ENCODE measurements around the gene DROSHA. TPM values are rescaled to one million over a fixed set of nuclear protein-coding genes. Genes with fewer than 3 reads are reported as not detected.

DROSHA gene
- polyA plus RNA-seq, 4 donors, result 24.0 to 51.6 (median 31.3) TPM

GRCh38 chr5:31417512-31417911 lies 114.4 kb downstream of the DROSHA start:
- no peak for FAIRE-seq
- no peak for DNase-seq
- WGBS, 3 donors, result 90 to 96% (median 94%) methylated on average over 5 of the region's 5 CpGs
- Histone ChIP-seq H3K36me3 (ENCODE audit: control insufficient read depth in 3 of 3, insufficient read depth in 2 of 3, low read depth in 1 of 3, low read length in 3 of 3) (peaks cover 6 to 30% (median 10%) of the 10 kb centered on the region in 3 donors), H3K4me3 (ENCODE audit: low read depth in 1 of 3, low read length in 3 of 3) (no peak overlapping the region), H3K9me3 (ENCODE audit: control insufficient read depth in 2 of 2, insufficient read depth in 1 of 2, low read depth in 1 of 2, low read length in 1 of 2) (no peaks in the 10 kb centered on the region), H3K27ac (ENCODE audit: low read depth in 1 of 3, low read length in 2 of 3) (no peak overlapping the region), H3K4me1 (ENCODE audit: control insufficient read depth in 3 of 3, insufficient read depth in 2 of 3, low read depth in 1 of 3, low read length in 2 of 3) (no peaks in the 10 kb centered on the region), H3K27me3 (ENCODE audit: control insufficient read depth in 3 of 3, insufficient read depth in 3 of 3, low read length in 3 of 3) (no peaks in the 10 kb centered on the region)

DNA sequence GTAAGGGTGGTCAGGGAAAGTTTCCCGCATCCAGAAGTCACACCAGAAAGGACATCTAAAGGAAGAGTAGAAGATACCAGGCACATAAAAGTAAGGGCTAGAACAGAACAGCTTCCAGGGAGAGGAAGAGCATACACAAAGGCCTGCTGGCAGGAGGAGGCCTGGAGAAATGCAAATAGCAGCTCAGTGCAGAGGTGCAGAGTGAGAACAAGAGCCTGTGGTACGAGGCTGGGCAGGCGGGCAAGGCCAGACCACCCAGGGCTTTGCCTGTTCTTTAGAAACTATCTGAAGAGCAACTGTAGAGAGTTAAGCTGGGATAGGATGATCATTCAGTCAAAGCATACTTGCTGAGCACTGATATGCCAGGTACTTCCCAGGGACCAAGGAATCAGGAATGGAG lies 115.3 kb downstream of the DROSHA start:
- Histone ChIP-seq H3K27me3 (ENCODE audit: control insufficient read depth in 3 of 3, insufficient read depth in 3 of 3, low read length in 3 of 3) (no peaks in the 10 kb centered on the region), H3K36me3 (ENCODE audit: control insufficient read depth in 3 of 3, insufficient read depth in 2 of 3, low read depth in 1 of 3, low read length in 3 of 3) (peaks cover 6 to 28% (median 7%) of the 10 kb centered on the region in 3 donors), H3K4me3 (ENCODE audit: low read depth in 1 of 3, low read length in 3 of 3) (no peak overlapping the region), H3K9me3 (ENCODE audit: control insufficient read depth in 2 of 2, insufficient read depth in 1 of 2, low read depth in 1 of 2, low read length in 1 of 2) (no peaks in the 10 kb centered on the region), H3K27ac (ENCODE audit: low read depth in 1 of 3, low read length in 2 of 3) (no peak overlapping the region), H3K4me1 (ENCODE audit: control insufficient read depth in 3 of 3, insufficient read depth in 2 of 3, low read depth in 1 of 3, low read length in 2 of 3) (no peaks in the 10 kb centered on the region)
- WGBS, 3 donors, result 95 to 100% (median 96%) methylated on average over 3 of the region's 3 CpGs
- no peak for FAIRE-seq
- no peak for DNase-seq

- no peak for FAIRE-seq
- H3K36me3 ChIP-seq (ENCODE audit: control insufficient read depth in 3 of 3, insufficient read depth in 2 of 3, low read depth in 1 of 3, low read length in 3 of 3), result peaks cover 6 to 28% (median 8%) of the 10 kb centered on the region in 3 donors
- H3K4me1 ChIP-seq (ENCODE audit: control insufficient read depth in 3 of 3, insufficient read depth in 2 of 3, low read depth in 1 of 3, low read length in 2 of 3), result no peaks in the 10 kb centered on the region
- no peak for DNase-seq
- no peaks in the 10 kb centered on the region for H3K27me3 ChIP-seq (ENCODE audit: control insufficient read depth in 3 of 3, insufficient read depth in 3 of 3, low read length in 3 of 3)
- WGBS, 3 donors, result 94 to 98% (median 96%) methylated on average over 2 of the region's 2 CpGs
- no peak overlapping the region for H3K4me3 ChIP-seq (ENCODE audit: low read depth in 1 of 3, low read length in 3 of 3)
- H3K27ac ChIP-seq (ENCODE audit: low read depth in 1 of 3, low read length in 2 of 3), result no peak overlapping the region
- no peaks in the 10 kb centered on the region for H3K9me3 ChIP-seq (ENCODE audit: control insufficient read depth in 2 of 2, insufficient read depth in 1 of 2, low read depth in 1 of 2, low read length in 1 of 2)
Observed at GRCh38 chr5:31415960-31416359, 115.9 kb downstream of the DROSHA start.

DNA sequence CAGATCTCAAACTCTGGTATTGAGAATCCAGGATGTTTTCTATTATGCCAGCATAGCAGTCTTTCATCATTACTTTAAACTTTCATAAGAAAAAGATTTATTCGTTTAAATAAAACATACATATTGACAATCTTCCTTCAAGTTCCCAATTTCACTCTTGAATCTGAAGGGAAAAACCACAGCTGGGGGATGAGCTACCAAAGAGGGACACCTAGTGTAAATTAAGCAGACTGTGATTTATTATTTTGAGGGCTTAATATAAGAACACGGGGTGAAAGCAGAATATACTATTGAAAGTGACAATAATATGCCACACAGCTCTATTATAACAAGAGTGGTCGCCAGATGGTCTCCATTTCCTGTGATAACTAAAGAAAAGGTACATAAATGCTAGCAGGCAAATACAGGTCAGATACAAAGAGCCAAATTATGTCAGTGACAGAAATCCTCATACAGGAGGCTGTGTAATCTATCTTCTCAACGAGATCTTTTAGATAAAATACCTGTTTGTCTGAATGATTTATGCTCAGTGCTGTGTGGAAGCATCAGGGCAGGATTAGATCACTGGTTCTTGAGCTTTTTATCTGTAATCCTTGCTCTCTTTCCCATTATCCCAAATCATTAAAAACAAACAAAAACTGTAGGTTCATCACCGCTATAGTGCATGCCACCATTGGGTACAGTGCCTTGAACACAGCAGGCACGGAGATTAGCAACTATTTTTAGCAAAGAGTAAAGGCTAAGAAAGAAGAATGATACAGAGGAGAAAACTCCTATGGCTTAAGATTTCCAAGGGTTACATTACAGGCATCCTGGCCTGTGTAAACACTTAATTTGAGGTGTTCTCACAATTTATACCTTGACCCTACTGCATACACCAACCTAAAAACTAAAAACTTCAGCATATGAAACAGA lies 116.6 kb downstream of the DROSHA start:
- peaks cover 6 to 33% (median 11%) of the 10 kb centered on the region in 3 donors for H3K36me3 ChIP-seq (ENCODE audit: control insufficient read depth in 3 of 3, insufficient read depth in 2 of 3, low read depth in 1 of 3, low read length in 3 of 3)
- FAIRE-seq, result no peak
- 81 to 84% (median 82%) methylated on average over 6 of the region's 6 CpGs for WGBS, 3 donors

GRCh38 chr5:31413030-31413812 lies 118.7 kb downstream of the DROSHA start:
- 87 to 92% (median 91%) methylated on average over 8 of the region's 8 CpGs for WGBS, 3 donors
- Histone ChIP-seq H3K9me3 (ENCODE audit: control insufficient read depth in 2 of 2, insufficient read depth in 1 of 2, low read depth in 1 of 2, low read length in 1 of 2) (no peaks in the 10 kb centered on the region), H3K36me3 (ENCODE audit: control insufficient read depth in 3 of 3, insufficient read depth in 2 of 3, low read depth in 1 of 3, low read length in 3 of 3) (peaks cover 6 to 34% (median 14%) of the 10 kb centered on the region in 3 donors), H3K4me3 (ENCODE audit: low read depth in 1 of 3, low read length in 3 of 3) (no peak overlapping the region), H3K4me1 (ENCODE audit: control insufficient read depth in 3 of 3, insufficient read depth in 2 of 3, low read depth in 1 of 3, low read length in 2 of 3) (no peaks in the 10 kb centered on the region), H3K27ac (ENCODE audit: low read depth in 1 of 3, low read length in 2 of 3) (no peak overlapping the region), H3K27me3 (ENCODE audit: control insufficient read depth in 3 of 3, insufficient read depth in 3 of 3, low read length in 3 of 3) (no peaks in the 10 kb centered on the region)
- no peak for FAIRE-seq
- no peak for DNase-seq

More for the DNA sequence above, 116.6 kb downstream of the DROSHA start:
- no peak overlapping the region for H3K4me3 ChIP-seq (ENCODE audit: low read depth in 1 of 3, low read length in 3 of 3)
- no peak overlapping the region for H3K27ac ChIP-seq (ENCODE audit: low read depth in 1 of 3, low read length in 2 of 3)
- H3K4me1 ChIP-seq (ENCODE audit: control insufficient read depth in 3 of 3, insufficient read depth in 2 of 3, low read depth in 1 of 3, low read length in 2 of 3), result no peaks in the 10 kb centered on the region
- no peaks in the 10 kb centered on the region for H3K27me3 ChIP-seq (ENCODE audit: control insufficient read depth in 3 of 3, insufficient read depth in 3 of 3, low read length in 3 of 3)
- no peak for DNase-seq
- no peaks in the 10 kb centered on the region for H3K9me3 ChIP-seq (ENCODE audit: control insufficient read depth in 2 of 2, insufficient read depth in 1 of 2, low read depth in 1 of 2, low read length in 1 of 2)

- WGBS, 3 donors, result 67 to 88% (median 77%) methylated on average over 1 of the region's 1 CpG
- Histone ChIP-seq H3K4me1 (ENCODE audit: control insufficient read depth in 3 of 3, insufficient read depth in 2 of 3, low read depth in 1 of 3, low read length in 2 of 3) (no peaks in the 10 kb centered on the region), H3K4me3 (ENCODE audit: low read depth in 1 of 3, low read length in 3 of 3) (no peak overlapping the region), H3K9me3 (ENCODE audit: control insufficient read depth in 2 of 2, insufficient read depth in 1 of 2, low read depth in 1 of 2, low read length in 1 of 2) (no peaks in the 10 kb centered on the region), H3K27ac (ENCODE audit: low read depth in 1 of 3, low read length in 2 of 3) (no peak overlapping the region), H3K36me3 (ENCODE audit: control insufficient read depth in 3 of 3, insufficient read depth in 2 of 3, low read depth in 1 of 3, low read length in 3 of 3) (peaks cover 6 to 29% (median 11%) of the 10 kb centered on the region in 3 donors), H3K27me3 (ENCODE audit: control insufficient read depth in 3 of 3, insufficient read depth in 3 of 3, low read length in 3 of 3) (no peaks in the 10 kb centered on the region)
- no peak for FAIRE-seq
- DNase-seq, result no peak
Observed at GRCh38 chr5:31412324-31412723, 119.6 kb downstream of the DROSHA start.

DNA sequence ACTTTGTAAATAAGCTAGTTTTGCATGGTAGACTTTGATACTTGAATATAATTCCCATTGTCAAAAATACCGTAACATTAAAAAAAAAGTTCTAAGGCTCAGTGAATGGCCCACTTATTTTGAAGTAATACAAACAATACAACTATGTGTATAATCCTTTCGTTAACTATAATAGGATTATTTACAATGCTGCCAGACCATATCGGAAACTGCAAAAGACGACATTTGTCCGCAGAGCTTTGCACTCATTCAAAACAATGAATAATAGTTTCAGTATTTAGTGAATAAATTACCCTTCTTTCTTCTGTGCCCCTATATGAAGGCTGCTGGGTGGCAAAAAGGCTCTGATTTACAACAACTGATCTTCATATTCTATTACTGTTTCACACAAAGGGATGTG lies 121.8 kb downstream of the DROSHA start:
- FAIRE-seq (no peak), DNase-seq (no peak)
- Histone ChIP-seq H3K27ac (ENCODE audit: low read depth in 1 of 3, low read length in 2 of 3) (no peak overlapping the region), H3K9me3 (ENCODE audit: control insufficient read depth in 2 of 2, insufficient read depth in 1 of 2, low read depth in 1 of 2, low read length in 1 of 2) (no peaks in the 10 kb centered on the region), H3K4me1 (ENCODE audit: control insufficient read depth in 3 of 3, insufficient read depth in 2 of 3, low read depth in 1 of 3, low read length in 2 of 3) (no peaks in the 10 kb centered on the region), H3K4me3 (ENCODE audit: low read depth in 1 of 3, low read length in 3 of 3) (no peak overlapping the region), H3K27me3 (ENCODE audit: control insufficient read depth in 3 of 3, insufficient read depth in 3 of 3, low read length in 3 of 3) (no peaks in the 10 kb centered on the region), H3K36me3 (ENCODE audit: control insufficient read depth in 3 of 3, insufficient read depth in 2 of 3, low read depth in 1 of 3, low read length in 3 of 3) (peaks cover 2 to 24% (median 8%) of the 10 kb centered on the region in 3 donors)
- WGBS, 3 donors, result 94 to 99% (median 98%) methylated on average over 5 of the region's 5 CpGs

GRCh38 chr5:31408814-31409213 lies 123.1 kb downstream of the DROSHA start:
- no peak for FAIRE-seq
- peaks cover 2 to 28% (median 8%) of the 10 kb centered on the region in 3 donors for H3K36me3 ChIP-seq (ENCODE audit: control insufficient read depth in 3 of 3, insufficient read depth in 2 of 3, low read depth in 1 of 3, low read length in 3 of 3)
- H3K27ac ChIP-seq (ENCODE audit: low read depth in 1 of 3, low read length in 2 of 3), result no peak overlapping the region
- no peaks in the 10 kb centered on the region for H3K9me3 ChIP-seq (ENCODE audit: control insufficient read depth in 2 of 2, insufficient read depth in 1 of 2, low read depth in 1 of 2, low read length in 1 of 2)
- DNase-seq, result no peak
- H3K27me3 ChIP-seq (ENCODE audit: control insufficient read depth in 3 of 3, insufficient read depth in 3 of 3, low read length in 3 of 3), result no peaks in the 10 kb centered on the region
- H3K4me1 ChIP-seq (ENCODE audit: control insufficient read depth in 3 of 3, insufficient read depth in 2 of 3, low read depth in 1 of 3, low read length in 2 of 3), result no peaks in the 10 kb centered on the region
- H3K4me3 ChIP-seq (ENCODE audit: low read depth in 1 of 3, low read length in 3 of 3), result no peak overlapping the region
